ENCODE data around the gene SERPINE2. TPM values are rescaled to one million over a fixed set of nuclear protein-coding genes. Genes with fewer than 3 reads are reported as not detected.

Gene SERPINE2
- 10 to 100 TPM; 10.7 to 61.7 (median 22.1) TPM for total RNA-seq
- 10 to 100 TPM in 1 of 2 donors, 1 to 10 TPM in 1; 9.3 to 28.3 TPM for polyA plus RNA-seq
- long read RNA-seq, donor 1, transcript SERPINE2-202 (9 exons, 2,161 nt) = major isoform, 15 of 18 reads
- long read RNA-seq, donor 1, partial matches to known transcripts = 0 of 18 reads
- long read RNA-seq, donor 1, other reads (novel, unspliced or antisense) = 0 of 18 reads
- long read RNA-seq, donor 2, transcript SERPINE2-202 (9 exons, 2,161 nt) = major isoform, 100 of 130 reads
- long read RNA-seq, donor 2, transcript SERPINE2-201 (9 exons, 2,195 nt) = minor isoform, 20 of 130 reads
- long read RNA-seq, donor 2, partial matches to known transcripts = 5 of 130 reads
- long read RNA-seq, donor 2, other reads (novel, unspliced or antisense) = 5 of 130 reads
- long read RNA-seq, donor 3, transcript SERPINE2-202 (9 exons, 2,161 nt) = major isoform, 62 of 84 reads
- long read RNA-seq, donor 3, transcript SERPINE2-201 (9 exons, 2,195 nt) = minor isoform, 9 of 84 reads
- long read RNA-seq, donor 3, partial matches to known transcripts = 4 of 84 reads
- long read RNA-seq, donor 3, other reads (novel, unspliced or antisense) = 7 of 84 reads

- WGBS, 4 donors = 0 to 1% (median 0%) methylated on average over 14 to 91 of the region's 91 CpGs
- intact Hi-C loops (cut with DNase I) = loop anchor here in 4 of 10 donors (2.0 to 5.0 kb wide), 3 partner anchors 42 to 246 kb away; no protein-coding TSS in a partner anchor
Measured at GRCh38 chr2:224039080-224039769, at the start of gene SERPINE2. SERPINE2 (minus strand) TSS chr2:224039286; CDS start chr2:224001900, 37,386 bp downstream.

DNA sequence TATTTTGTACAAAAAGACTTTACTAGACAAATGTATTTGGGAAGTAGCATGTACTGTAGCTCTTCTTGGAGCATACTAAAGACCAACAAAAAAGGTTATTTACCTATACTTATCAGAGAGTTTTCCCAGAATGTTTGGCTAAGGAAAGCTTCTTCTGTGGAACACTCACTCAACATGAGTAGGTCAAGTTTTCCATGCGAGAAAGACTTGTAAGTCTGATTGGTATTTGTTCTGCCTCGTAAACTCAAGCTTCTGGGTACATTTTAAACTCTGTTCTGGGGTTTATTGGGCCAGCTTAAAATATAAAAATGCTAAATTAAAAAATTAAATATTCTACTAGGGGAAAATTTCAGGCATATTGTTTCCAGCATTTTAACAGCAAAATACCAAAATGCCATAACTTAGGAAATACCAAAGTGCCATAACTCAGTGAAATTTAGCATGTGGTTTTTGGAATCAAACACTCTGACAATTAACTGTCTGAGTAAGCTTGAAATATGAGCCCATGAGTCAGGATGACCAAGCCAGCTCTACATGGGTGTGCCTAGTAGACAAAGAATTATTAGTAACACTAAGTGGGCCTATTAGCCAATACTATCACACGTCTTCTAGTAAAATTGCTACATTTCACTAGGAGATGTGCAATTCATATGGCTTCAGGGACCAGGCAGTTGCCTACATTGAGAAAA is 47.3 kb upstream of the SERPINE2 start:
- Histone ChIP-seq H3K36me3 (no peaks in the 10 kb centered on the region), H3K4me3 (no peak overlapping the region), H3K27me3 (no peaks in the 10 kb centered on the region), H3K27ac (peak overlapping the region in 2 of 12 donors; percentile 42 to 46), H3K4me1 (peaks cover 0 to 12% (median 0%) of the 10 kb centered on the region in 12 donors), H3K9me3 (no peaks in the 10 kb centered on the region)
- ATAC-seq (peak in 3 of 4 donors; percentile 48 to 97 (median 91)), DNase-seq (no peak)
- intact Hi-C loops (cut with DNase I) = no loop called here
- 81 to 88% (median 85%) methylated on average over 3 of the region's 3 CpGs for WGBS, 4 donors
- TF ChIP-seq CTCF (IDR thresholded peaks at IDR 0.05) = no peak
- no peak for TF ChIP-seq POLR2A (IDR thresholded peaks at IDR 0.05)

More at GRCh38 chr2:224039080-224039769, at the start of gene SERPINE2:
- ATAC-seq (peak; percentile 52 to 82 (median 78)), DNase-seq (peak; percentile 55 to 71 (median 60))
- Histone ChIP-seq H3K27me3 (peaks cover 0 to 53% (median 15%) of the 10 kb centered on the region in 9 donors), H3K4me1 (peaks cover 0 to 28% (median 7%) of the 10 kb centered on the region in 12 donors), H3K27ac (peak within 1 kb of the TSS in 11 of 12 donors; percentile 30 to 79 (median 50)), H3K4me3 (peak within 1 kb of the TSS; percentile 56 to 88 (median 70)), H3K36me3 (no peaks in the 10 kb centered on the region), H3K9me3 (no peaks in the 10 kb centered on the region)
- TF ChIP-seq POLR2A (IDR thresholded peaks at IDR 0.05) = peak in 1 of 2 donors; percentile 36
- TF ChIP-seq CTCF (IDR thresholded peaks at IDR 0.05) = peak in 9 of 12 donors; percentile 21 to 54 (median 41)

GRCh38 chr2:224085811-224086210 is 46.7 kb upstream of the SERPINE2 start:
- peak overlapping the region in 1 of 12 donors; percentile 42 for H3K27ac ChIP-seq
- DNase-seq (no peak), ATAC-seq (no peak)
- 81 to 86% (median 85%) methylated on average over 3 of the region's 3 CpGs for WGBS, 4 donors
- peaks cover 0 to 12% (median 0%) of the 10 kb centered on the region in 12 donors for H3K4me1 ChIP-seq
- H3K27me3 ChIP-seq = no peaks in the 10 kb centered on the region
- no peaks in the 10 kb centered on the region for H3K36me3 ChIP-seq
- H3K4me3 ChIP-seq = no peak overlapping the region
- intact Hi-C loops (cut with DNase I) = no loop called here
- no peaks in the 10 kb centered on the region for H3K9me3 ChIP-seq
- TF ChIP-seq CTCF (IDR thresholded peaks at IDR 0.05) (no peak), POLR2A (IDR thresholded peaks at IDR 0.05) (no peak)

Measured in heart left ventricle (tissue), 16 donors.